Mucosa of descending colon (tissue), 3 donors: ENCODE measurements around the gene KNSTRN. TPM values are rescaled to one million over a fixed set of nuclear protein-coding genes. Genes with fewer than 3 reads are reported as not detected.
A peak's percentile ranks its signal among the peaks of the same experiment; 100 is the strongest.

ENCODE experiments used
- ATAC-seq: fragments of 200-7000 bp; cut with Tn5 transposase; one replicate; pipeline ENCODE4 v1.9.1; 2020; ENCODE audit warnings: mild to moderate bottlenecking, moderate library complexity
- DNase-seq, 3 donors: peaks; one replicate each; pipeline ENCODE4 v3.0.0-alpha.2; 2020
- H3K36me3 ChIP-seq: fragments of 200-600 bp; one replicate; pipeline ENCODE4 v1.8.0; 2021; ENCODE audit warnings: low read depth, mild to moderate bottlenecking
- H3K4me1 ChIP-seq: fragments of 200-600 bp; one replicate; pipeline ENCODE4 v1.8.0; 2021; ENCODE audit warnings: low read depth, mild to moderate bottlenecking
- H3K4me3 ChIP-seq: fragments of 200-600 bp; one replicate; pipeline ENCODE4 v1.8.0; 2021; ENCODE audit warnings: mild to moderate bottlenecking
- H3K9me3 ChIP-seq: fragments of 200-600 bp; one replicate; pipeline ENCODE4 v1.8.0; 2021; ENCODE audit warnings: mild to moderate bottlenecking
- intact Hi-C, 2 donors: fragments of 100-400 bp; cut with DNase I in 1 of 2; cut with micrococcal nuclease in 1 of 2; formaldehyde crosslinking; loops; one replicate each; pipeline versions ENCODE4 v1.11.0 to v1.11.1; 2022; cut with DNase I, micrococcal nuclease
- long read RNA-seq, 2 donors: library from polyadenylated mRNA; unstranded; transcript quantifications; one replicate each; pipeline ENCODE4 v2.0.0, GENCODE V29; 2019 to 2021
- total RNA-seq, 3 donors: library from RNA; stranded (reverse); fragmentation: NEBNext Ultra II Directional in 2 of 3; extraction: Animal tissue kit (Norgen Biotek cat#: 25700) in 2 of 3; gene quantifications; one replicate each; pipeline versions ENCODE4 v1.2.1 to v1.2.4, GENCODE V29; 2021 to 2023
- TF ChIP-seq, protein P1 (sequence below): fragments of 200-600 bp; IDR thresholded peaks from one replicate; pipeline ENCODE4 v1.8.0; 2022; ENCODE audit warnings: antibody characterized with exemption, mild to moderate bottlenecking
- donor health status: DM: no; HTN: no; CAD: no; lungs with moderate emphysema.
- donor health status: DM: no; HTN: no; CAD: no.
- donor health status: DM: no; HTN: yes; CAD: no.

Gene KNSTRN, protein sequence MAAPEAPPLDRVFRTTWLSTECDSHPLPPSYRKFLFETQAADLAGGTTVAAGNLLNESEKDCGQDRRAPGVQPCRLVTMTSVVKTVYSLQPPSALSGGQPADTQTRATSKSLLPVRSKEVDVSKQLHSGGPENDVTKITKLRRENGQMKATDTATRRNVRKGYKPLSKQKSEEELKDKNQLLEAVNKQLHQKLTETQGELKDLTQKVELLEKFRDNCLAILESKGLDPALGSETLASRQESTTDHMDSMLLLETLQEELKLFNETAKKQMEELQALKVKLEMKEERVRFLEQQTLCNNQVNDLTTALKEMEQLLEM
- total RNA-seq, result 10 to 100 TPM in 2 of 3 donors, 1 to 10 TPM in 1; 9.4 to 16.4 (median 10.5) TPM
- long read RNA-seq, donor 1, partial matches to known transcripts, result 0 of 4 reads
- long read RNA-seq, donor 1, other reads (novel, unspliced or antisense), result 0 of 4 reads
- long read RNA-seq, donor 2, transcript KNSTRN-201 (9 exons, 1,714 nt), result major isoform, 7 of 8 reads
- long read RNA-seq, donor 2, partial matches to known transcripts, result 0 of 8 reads
- long read RNA-seq, donor 2, other reads (novel, unspliced or antisense), result 1 of 8 reads

DNA sequence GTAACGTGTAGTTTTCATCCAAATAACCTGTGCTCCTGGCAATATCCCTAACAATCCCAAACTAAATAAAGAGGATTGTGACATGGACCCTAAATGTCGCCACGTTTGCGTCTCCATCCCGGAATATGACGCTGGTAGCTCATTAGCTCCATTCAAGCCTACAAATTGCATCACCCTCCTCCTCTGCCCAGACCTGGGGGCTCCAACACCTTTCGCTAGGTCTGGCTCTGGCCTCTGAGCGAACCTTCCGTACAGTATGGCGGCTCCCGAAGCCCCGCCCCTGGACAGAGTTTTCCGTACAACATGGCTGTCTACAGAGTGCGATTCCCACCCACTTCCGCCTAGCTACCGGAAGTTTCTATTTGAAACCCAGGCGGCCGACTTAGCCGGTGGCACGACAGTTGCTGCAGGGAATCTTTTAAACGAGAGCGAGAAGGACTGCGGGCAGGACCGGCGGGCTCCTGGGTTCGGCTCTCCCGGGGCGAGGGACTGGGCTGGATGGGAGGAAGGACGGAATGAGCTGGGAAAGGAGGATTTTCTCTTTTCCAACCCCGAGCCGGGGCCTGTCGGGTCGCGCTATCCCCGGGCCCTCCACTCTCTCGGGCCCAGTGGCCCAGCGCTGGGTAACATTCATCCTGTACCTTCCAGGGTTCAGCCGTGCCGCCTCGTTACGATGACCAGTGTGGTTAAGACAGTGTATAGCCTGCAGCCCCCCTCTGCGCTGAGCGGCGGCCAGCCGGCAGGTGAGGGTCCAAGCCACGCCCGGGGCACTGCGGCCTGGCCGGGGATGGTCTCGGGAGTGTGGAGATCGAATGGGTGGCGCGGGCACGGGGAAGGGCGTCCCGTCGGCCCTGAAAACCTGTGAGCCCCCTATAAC lies at the start of gene KNSTRN:
KNSTRN (plus strand) TSS at position 142 of the 877 bp plus-strand sequence; CDS start at position 257, 115 bp downstream.
- intact Hi-C loops, result no loop called here
- Histone ChIP-seq H3K9me3 (no peaks in the 10 kb centered on the region), H3K4me3 (peak within 1 kb of the TSS; percentile 69), H3K4me1 (peaks cover 8% of the 10 kb centered on the region), H3K36me3 (no peaks in the 10 kb centered on the region)
- ATAC-seq (peak; percentile 100), DNase-seq (peak; percentile 92 to 97 (median 94))
- TF ChIP-seq, protein P1, sequence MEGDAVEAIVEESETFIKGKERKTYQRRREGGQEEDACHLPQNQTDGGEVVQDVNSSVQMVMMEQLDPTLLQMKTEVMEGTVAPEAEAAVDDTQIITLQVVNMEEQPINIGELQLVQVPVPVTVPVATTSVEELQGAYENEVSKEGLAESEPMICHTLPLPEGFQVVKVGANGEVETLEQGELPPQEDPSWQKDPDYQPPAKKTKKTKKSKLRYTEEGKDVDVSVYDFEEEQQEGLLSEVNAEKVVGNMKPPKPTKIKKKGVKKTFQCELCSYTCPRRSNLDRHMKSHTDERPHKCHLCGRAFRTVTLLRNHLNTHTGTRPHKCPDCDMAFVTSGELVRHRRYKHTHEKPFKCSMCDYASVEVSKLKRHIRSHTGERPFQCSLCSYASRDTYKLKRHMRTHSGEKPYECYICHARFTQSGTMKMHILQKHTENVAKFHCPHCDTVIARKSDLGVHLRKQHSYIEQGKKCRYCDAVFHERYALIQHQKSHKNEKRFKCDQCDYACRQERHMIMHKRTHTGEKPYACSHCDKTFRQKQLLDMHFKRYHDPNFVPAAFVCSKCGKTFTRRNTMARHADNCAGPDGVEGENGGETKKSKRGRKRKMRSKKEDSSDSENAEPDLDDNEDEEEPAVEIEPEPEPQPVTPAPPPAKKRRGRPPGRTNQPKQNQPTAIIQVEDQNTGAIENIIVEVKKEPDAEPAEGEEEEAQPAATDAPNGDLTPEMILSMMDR, result no peak

DNA sequence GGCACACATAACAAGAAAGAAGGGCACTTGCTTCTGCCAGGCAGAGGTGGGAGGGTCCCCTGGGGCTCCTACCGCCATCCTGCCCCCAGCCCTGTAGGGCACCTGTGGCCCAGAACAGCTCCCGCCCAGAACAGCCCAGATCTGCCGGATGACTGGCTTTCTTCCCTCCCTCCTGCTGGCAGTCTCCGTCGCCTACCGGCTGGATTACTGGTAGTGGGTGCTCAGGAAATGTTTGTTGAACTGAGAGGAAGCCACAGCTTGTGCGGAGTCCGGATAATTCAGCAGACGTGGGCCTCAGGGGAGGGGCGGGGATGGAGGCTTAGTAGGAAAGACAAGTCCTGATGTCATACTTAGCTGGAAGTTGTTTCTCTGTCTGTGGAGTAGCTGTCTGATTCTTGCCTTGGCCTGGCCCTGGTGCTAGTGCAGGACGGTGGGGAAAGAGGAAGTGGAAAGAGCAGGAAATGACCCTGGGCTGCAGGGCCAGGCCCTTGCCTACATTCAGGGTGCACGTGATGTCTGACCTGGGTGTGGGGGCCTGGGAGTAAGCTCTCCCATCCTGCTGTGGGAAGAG lies 48.5 kb upstream of the KNSTRN start:
- ATAC-seq, result peak; percentile 70
- Histone ChIP-seq H3K4me3 (no peak overlapping the region), H3K9me3 (no peaks in the 10 kb centered on the region), H3K4me1 (peaks cover 18% of the 10 kb centered on the region), H3K36me3 (no peaks in the 10 kb centered on the region)
- intact Hi-C loops, result no loop called here
- peak; percentile 49 to 74 (median 55) for DNase-seq
- TF ChIP-seq, protein P1, result no peak

DNA sequence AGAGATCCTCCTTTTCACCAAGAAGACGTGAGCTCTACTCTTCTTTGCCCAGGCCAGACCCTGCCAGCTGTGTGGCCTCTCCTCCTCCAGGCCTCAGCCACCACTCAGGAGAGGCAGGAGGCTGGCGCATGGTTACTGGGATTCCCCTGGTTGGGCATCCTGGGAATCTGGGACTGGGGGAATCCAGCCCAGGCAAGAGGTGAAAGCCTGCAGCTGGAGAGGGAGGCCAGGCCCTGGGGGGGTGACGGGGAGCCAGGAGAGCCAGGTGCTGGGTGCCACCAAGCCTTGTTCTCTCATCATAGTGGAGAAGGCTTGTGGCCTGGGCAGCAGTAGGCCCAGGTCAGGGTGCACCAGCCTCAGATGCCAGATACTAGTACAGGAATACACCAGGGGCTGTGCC lies 48.0 kb upstream of the KNSTRN start:
- TF ChIP-seq, protein P1, result no peak
- Histone ChIP-seq H3K4me3 (no peak overlapping the region), H3K9me3 (no peaks in the 10 kb centered on the region), H3K4me1 (peaks cover 23% of the 10 kb centered on the region), H3K36me3 (no peaks in the 10 kb centered on the region)
- intact Hi-C loops, result no loop called here
- ATAC-seq, result no peak
- peak in 1 of 3 donors; percentile 53 for DNase-seq

DNA sequence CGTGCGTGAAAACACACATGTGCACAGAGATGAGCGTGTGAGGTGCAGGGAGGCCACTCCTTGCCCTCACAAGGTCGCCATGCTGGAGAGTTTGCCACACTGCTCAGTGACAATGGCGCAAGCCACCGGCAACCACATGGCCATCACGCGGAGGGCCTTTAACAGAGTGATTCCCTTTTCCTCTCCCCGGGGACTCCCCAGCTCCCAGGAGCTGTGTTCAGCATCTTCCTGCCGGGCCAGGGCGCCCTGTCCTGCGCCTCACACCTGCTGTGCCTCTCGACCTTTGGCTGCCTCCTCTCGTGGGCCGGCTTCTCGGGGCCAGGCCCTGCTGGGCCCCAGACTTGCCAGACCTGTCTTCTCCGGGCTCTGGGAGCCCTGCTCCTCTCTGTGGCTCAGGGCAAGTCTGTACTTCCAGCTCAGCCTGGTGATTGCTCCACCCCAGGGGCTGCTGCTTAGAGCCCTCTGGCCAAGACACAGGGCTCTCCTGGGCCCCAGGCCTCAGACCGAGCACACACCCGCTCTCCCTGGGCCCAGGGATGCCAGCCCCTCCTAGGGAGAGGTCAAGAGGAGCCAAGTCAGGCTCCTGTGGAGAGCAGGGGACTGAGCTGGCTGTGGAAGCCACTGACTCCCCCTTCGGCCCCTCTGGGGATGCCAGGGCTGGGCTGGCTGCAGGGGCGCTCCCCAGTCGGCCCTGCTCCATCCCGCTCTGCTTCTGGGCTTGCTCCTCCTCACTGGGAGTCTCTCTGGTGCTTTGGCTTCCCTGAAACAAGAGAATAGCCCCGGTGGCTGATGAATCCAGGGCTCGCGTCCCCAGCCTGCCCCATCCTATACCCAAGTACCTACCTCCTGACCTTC lies 47.4 kb upstream of the KNSTRN start:
- intact Hi-C loops, result no loop called here
- DNase-seq (peak in 2 of 3 donors; percentile 42 to 63), ATAC-seq (peak; percentile 4)
- TF ChIP-seq, protein P1, result no peak
- H3K9me3 ChIP-seq, result no peaks in the 10 kb centered on the region
- peaks cover 29% of the 10 kb centered on the region for H3K4me1 ChIP-seq
- no peaks in the 10 kb centered on the region for H3K36me3 ChIP-seq
- no peak overlapping the region for H3K4me3 ChIP-seq
